Lower lobe of right lung (tissue), 2 donors: ENCODE measurements around the gene GTF3C5. TPM values are rescaled to one million over a fixed set of nuclear protein-coding genes. Genes with fewer than 3 reads are reported as not detected.
A peak's percentile ranks its signal among the peaks of the same experiment; 100 is the strongest.

ENCODE experiments used
- ATAC-seq, 2 donors: fragments of 200-7000 bp; cut with Tn5 transposase; one replicate each; pipeline ENCODE4 v1.9.1; 2020 to 2022; ENCODE audit warnings: mild to moderate bottlenecking in 2 of 2, moderate library complexity in 2 of 2
- DNase-seq: peaks from one replicate; pipeline ENCODE4 v3.0.0-alpha.2; 2020
- H3K27ac ChIP-seq: fragments of 200-600 bp; one replicate; pipeline ENCODE4 v1.8.0; 2022
- H3K27me3 ChIP-seq: fragments of 200-600 bp; one replicate; pipeline ENCODE4 v1.8.0; 2022; ENCODE audit warnings: low read depth
- H3K36me3 ChIP-seq: fragments of 200-600 bp; one replicate; pipeline ENCODE4 v1.8.0; 2022; ENCODE audit warnings: mild to moderate bottlenecking
- H3K4me1 ChIP-seq: fragments of 200-600 bp; one replicate; pipeline ENCODE4 v1.8.0; 2022
- H3K4me3 ChIP-seq: fragments of 200-600 bp; one replicate; pipeline ENCODE4 v1.8.0; 2022; ENCODE audit warnings: mild to moderate bottlenecking
- H3K9me3 ChIP-seq: fragments of 200-600 bp; one replicate; pipeline ENCODE4 v1.8.0; 2022
- intact Hi-C: fragments of 100-400 bp; cut with DNase I; formaldehyde crosslinking; loops from one replicate; pipeline ENCODE4 v1.11.0; 2022
- total RNA-seq: library from RNA; stranded (reverse); fragmentation: NEBNext Ultra II Directional; extraction: Animal tissue kit (Norgen Biotek cat#: 25700); gene quantifications from one replicate; pipeline ENCODE4 v1.2.1, GENCODE V29; 2021
- TF ChIP-seq, protein P1 (sequence below): fragments of 200-600 bp; IDR thresholded peaks from one replicate; pipeline ENCODE4 v1.8.0; 2022; ENCODE audit warnings: antibody characterized with exemption, mild to moderate bottlenecking
- donor health status: DM: no; HTN: yes; CAD: no; lungs with severe emphysema.

GTF3C5 gene
- total RNA-seq, 1 donor from 2014 or later = 44.8 TPM

- intact Hi-C loops = loop anchor here (5.0 kb wide), 1 partner anchor 47 kb away; no protein-coding TSS in a partner anchor
- Histone ChIP-seq H3K4me1 (no peaks in the 10 kb centered on the region), H3K9me3 (peaks cover 9% of the 10 kb centered on the region), H3K36me3 (peaks cover 84% of the 10 kb centered on the region), H3K27ac (no peak overlapping the region), H3K4me3 (no peak overlapping the region), H3K27me3 (no peaks in the 10 kb centered on the region)
- DNase-seq (peak; percentile 32), ATAC-seq (no peak)
- TF ChIP-seq, protein P1, sequence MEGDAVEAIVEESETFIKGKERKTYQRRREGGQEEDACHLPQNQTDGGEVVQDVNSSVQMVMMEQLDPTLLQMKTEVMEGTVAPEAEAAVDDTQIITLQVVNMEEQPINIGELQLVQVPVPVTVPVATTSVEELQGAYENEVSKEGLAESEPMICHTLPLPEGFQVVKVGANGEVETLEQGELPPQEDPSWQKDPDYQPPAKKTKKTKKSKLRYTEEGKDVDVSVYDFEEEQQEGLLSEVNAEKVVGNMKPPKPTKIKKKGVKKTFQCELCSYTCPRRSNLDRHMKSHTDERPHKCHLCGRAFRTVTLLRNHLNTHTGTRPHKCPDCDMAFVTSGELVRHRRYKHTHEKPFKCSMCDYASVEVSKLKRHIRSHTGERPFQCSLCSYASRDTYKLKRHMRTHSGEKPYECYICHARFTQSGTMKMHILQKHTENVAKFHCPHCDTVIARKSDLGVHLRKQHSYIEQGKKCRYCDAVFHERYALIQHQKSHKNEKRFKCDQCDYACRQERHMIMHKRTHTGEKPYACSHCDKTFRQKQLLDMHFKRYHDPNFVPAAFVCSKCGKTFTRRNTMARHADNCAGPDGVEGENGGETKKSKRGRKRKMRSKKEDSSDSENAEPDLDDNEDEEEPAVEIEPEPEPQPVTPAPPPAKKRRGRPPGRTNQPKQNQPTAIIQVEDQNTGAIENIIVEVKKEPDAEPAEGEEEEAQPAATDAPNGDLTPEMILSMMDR = no peak
Observed at GRCh38 chr9:133099726-133100505, 69.1 kb downstream of the GTF3C5 start.

DNA sequence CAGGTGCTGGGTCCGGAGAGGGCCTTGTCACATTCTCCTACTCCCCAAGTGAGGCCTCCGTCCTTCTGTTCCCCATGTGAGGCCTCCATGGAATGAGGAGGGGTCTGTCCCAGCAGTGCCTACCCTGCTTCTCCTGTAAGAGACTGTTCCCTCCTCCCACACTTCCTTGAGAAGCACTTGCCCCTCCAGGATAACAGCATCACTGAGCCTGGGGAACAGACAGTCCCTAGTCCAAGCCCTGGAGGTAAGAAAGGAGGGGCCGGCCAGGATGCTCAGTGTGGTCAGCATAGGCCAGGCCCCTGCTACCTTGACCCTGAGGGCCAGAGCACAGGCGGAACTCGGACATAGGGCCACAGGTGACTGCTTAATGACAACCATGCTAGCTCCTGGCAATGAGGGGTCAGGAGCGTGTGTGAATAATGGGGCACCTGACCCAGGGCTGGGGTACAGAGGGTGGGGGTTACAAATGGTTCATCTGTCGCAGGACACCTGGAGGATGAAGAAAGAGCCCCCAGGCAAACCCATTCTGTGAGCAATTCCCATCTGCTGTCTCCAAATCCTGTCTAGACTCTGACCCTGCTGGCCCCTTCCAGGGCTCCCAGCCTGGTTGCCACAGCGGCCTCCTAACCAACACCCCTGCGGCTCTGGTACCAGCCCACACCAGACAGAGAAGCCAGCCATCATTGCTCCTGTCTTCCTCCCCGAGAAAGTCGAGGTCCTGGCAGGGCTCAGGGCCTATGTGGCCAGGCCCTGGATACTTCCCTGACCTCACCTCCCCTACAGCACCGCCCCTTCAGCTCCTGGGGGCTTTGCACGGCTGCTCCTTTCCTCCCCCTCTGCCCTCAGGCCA lies 69.9 kb downstream of the GTF3C5 start:
- peaks cover 9% of the 10 kb centered on the region for H3K9me3 ChIP-seq
- intact Hi-C loops = loop anchor here (5.0 kb wide), 1 partner anchor 47 kb away; no protein-coding TSS in a partner anchor
- H3K4me1 ChIP-seq = no peaks in the 10 kb centered on the region
- DNase-seq (peak; percentile 25), ATAC-seq (no peak)
- peaks cover 90% of the 10 kb centered on the region for H3K36me3 ChIP-seq
- H3K27ac ChIP-seq = no peak overlapping the region
- TF ChIP-seq, protein P1 = no peak
- no peaks in the 10 kb centered on the region for H3K27me3 ChIP-seq
- H3K4me3 ChIP-seq = no peak overlapping the region

DNA sequence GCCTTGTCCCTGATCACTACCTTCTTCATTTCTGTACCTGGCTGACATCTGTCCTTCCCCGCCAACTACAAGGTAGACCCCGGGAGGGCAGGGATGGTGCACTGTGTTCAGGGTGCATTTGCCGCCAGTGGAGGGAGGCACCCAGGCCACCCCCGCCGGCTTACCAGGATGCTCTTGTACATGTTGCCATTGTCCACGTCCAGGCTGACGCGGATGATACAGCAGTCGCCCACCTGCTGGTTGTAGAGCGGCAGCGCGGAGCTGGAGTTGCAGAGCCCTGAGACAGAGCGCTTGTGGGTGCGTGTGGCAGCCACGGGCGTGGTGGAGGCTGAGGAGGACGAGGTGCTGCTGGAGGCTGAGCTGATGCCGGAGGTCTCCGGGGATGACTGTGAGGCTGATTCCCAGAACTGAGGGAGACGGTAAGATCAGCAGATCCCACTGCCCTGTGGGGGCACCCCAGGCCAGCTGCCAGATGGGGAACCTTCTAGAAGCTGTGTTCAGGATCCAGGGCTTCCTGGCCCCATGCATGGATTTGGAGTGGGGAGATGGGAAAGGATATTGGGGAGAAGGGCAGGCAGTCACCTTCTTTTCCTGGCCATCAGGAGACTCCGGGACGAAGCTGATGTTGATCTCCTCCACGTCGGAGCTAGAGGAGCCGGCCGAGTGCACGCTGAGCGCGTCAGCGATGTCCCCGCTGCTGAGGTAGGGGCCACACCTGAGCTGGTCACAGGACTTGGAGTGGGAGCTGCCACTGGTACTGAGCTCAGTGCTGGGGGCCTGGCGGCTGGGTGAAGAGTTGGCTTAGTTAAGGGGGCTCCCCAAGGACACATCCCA lies 70.8 kb downstream of the GTF3C5 start:
- intact Hi-C loops = loop anchor here (5.0 kb wide), 1 partner anchor 46 kb away; no protein-coding TSS in a partner anchor
- Histone ChIP-seq H3K27ac (no peak overlapping the region), H3K4me3 (no peak overlapping the region), H3K4me1 (no peaks in the 10 kb centered on the region), H3K9me3 (peaks cover 4% of the 10 kb centered on the region), H3K27me3 (no peaks in the 10 kb centered on the region), H3K36me3 (peaks cover 98% of the 10 kb centered on the region)
- peak; percentile 45 for DNase-seq
- ATAC-seq = no peak
- TF ChIP-seq, protein P1 = no peak

- DNase-seq (peak; percentile 38), ATAC-seq (no peak)
- H3K27ac ChIP-seq = no peak overlapping the region
- peaks cover 98% of the 10 kb centered on the region for H3K36me3 ChIP-seq
- TF ChIP-seq, protein P1 = no peak
- no peaks in the 10 kb centered on the region for H3K27me3 ChIP-seq
- no peak overlapping the region for H3K4me3 ChIP-seq
- H3K9me3 ChIP-seq = no peaks in the 10 kb centered on the region
- intact Hi-C loops = loop anchor here (5.0 kb wide), 1 partner anchor 45 kb away; no protein-coding TSS in a partner anchor
- H3K4me1 ChIP-seq = no peaks in the 10 kb centered on the region
Observed at GRCh38 chr9:133102190-133103021, 71.6 kb downstream of the GTF3C5 start.
